Tibial nerve (tissue), 4 donors: Measurements from ENCODE around the gene TBL1XR1. TPM values are rescaled to one million over a fixed set of nuclear protein-coding genes. Genes with fewer than 3 reads are reported as not detected.

ENCODE experiments used
- DNase-seq, 2 donors: peaks; one replicate each; pipeline ENCODE4 v3.0.0-alpha.2; 2019; ENCODE audit warnings: low spot score in 2 of 2
- H3K27ac ChIP-seq, 4 donors: fragments of 200-600 bp; sonication (generic) in 3 of 4; one replicate each; pipeline ENCODE4 v1.5.1; 2017 to 2019; ENCODE audit warnings: mild to moderate bottlenecking in 1 of 4
- H3K27me3 ChIP-seq, 2 donors: fragments of 200-600 bp; sonication (generic) in 1 of 2; one replicate each; pipeline versions ENCODE4 v1.5.1 to v1.6.0; 2017 to 2019
- H3K36me3 ChIP-seq, 3 donors: fragments of 200-600 bp; sonication (generic); one replicate each; pipeline ENCODE4 v1.5.1; 2018 to 2019
- H3K4me1 ChIP-seq, 4 donors: fragments of 200-600 bp; sonication (generic) in 3 of 4; one replicate each; pipeline ENCODE4 v1.5.1; 2017 to 2019
- H3K4me3 ChIP-seq, 4 donors: fragments of 200-600 bp; sonication (generic) in 3 of 4; one replicate each; pipeline ENCODE4 v1.5.1; 2017 to 2019; ENCODE audit warnings: mild to moderate bottlenecking in 1 of 4, moderate library complexity in 1 of 4
- H3K9me3 ChIP-seq, 4 donors: fragments of 200-600 bp; sonication (generic) in 3 of 4; one replicate each; pipeline ENCODE4 v1.5.1; 2017 to 2019
- CTCF ChIP-seq, 5 experiments: fragments of 200-600 bp in 3 of 5; fragments of 450-650 bp in 2 of 5; sonication (generic) in 3 of 5; IDR thresholded peaks; one replicate each; pipeline ENCODE4 v1.5.1; 2016 to 2019; ENCODE audit warnings: antibody characterized with exemption in 5 of 5, mild to moderate bottlenecking in 3 of 5, moderate library complexity in 2 of 5
- EP300 ChIP-seq, 2 donors: sonication (generic); formaldehyde crosslinking; IDR thresholded peaks; one replicate each; pipeline ENCODE4 v1.6.1; 2017; ENCODE audit warnings: antibody characterized with exemption in 2 of 2, mild to moderate bottlenecking in 1 of 2
- POLR2A ChIP-seq, 2 donors: fragments of 450-650 bp; IDR thresholded peaks; one replicate each; pipeline ENCODE4 v1.6.1; 2017; ENCODE audit warnings: antibody characterized with exemption in 2 of 2, mild to moderate bottlenecking in 2 of 2, moderate library complexity in 2 of 2
- WGBS, 2 donors: methylation state at CpG; one replicate each; pipeline ENCODE4 v1.1.5; 2018; 5-methylcytosine and 5-hydroxymethylcytosine counted together
- total RNA-seq, 4 donors: library from RNA; depleted of rRNA; stranded (reverse); fragments of >200 nt; gene quantifications; one replicate each; pipeline ENCODE4 v1.1.0, GENCODE V29; 2016

The TBL1XR1 gene
- total RNA-seq, 4 donors from 2014 or later, result 57.1 to 66.3 (median 62.8) TPM

GRCh38 chr3:177182352-177182751, 14.9 kb downstream of the TBL1XR1 start:
- Histone ChIP-seq H3K9me3 (no peaks in the 10 kb centered on the region), H3K27ac (no peak overlapping the region), H3K4me3 (no peak overlapping the region), H3K4me1 (peaks cover 0 to 63% (median 18%) of the 10 kb centered on the region in 4 donors), H3K27me3 (no peaks in the 10 kb centered on the region), H3K36me3 (no peaks in the 10 kb centered on the region)
- TF ChIP-seq CTCF (IDR thresholded peaks at IDR 0.05) (no peak), POLR2A (IDR thresholded peaks at IDR 0.05) (no peak), EP300 (IDR thresholded peaks at IDR 0.05) (no peak)
- WGBS, 2 donors, result 55 to 61% methylated on average over 1 of the region's 1 CpG
- DNase-seq, result no peak

- no peak overlapping the region for H3K27ac ChIP-seq
- peaks cover 0 to 53% (median 14%) of the 10 kb centered on the region in 4 donors for H3K4me1 ChIP-seq
- no peaks in the 10 kb centered on the region for H3K36me3 ChIP-seq
- no peaks in the 10 kb centered on the region for H3K9me3 ChIP-seq
- no peak for DNase-seq
- no peak for TF ChIP-seq CTCF (IDR thresholded peaks at IDR 0.05)
- H3K27me3 ChIP-seq, result no peaks in the 10 kb centered on the region
- no peak overlapping the region for H3K4me3 ChIP-seq
- 80 to 95% methylated on average over 5 of the region's 5 CpGs for WGBS, 2 donors
These were observed 15.9 kb downstream of the TBL1XR1 start for GRCh38 chr3:177181418-177181817.

- 95 to 96% methylated on average over 5 of the region's 5 CpGs for WGBS, 2 donors
- Histone ChIP-seq H3K27ac (no peak overlapping the region), H3K36me3 (no peaks in the 10 kb centered on the region), H3K4me3 (no peak overlapping the region), H3K9me3 (no peaks in the 10 kb centered on the region), H3K4me1 (peaks cover 0 to 44% (median 12%) of the 10 kb centered on the region in 4 donors), H3K27me3 (no peaks in the 10 kb centered on the region)
- TF ChIP-seq EP300 (IDR thresholded peaks at IDR 0.05) (no peak), POLR2A (IDR thresholded peaks at IDR 0.05) (no peak), CTCF (IDR thresholded peaks at IDR 0.05) (no peak)
- no peak for DNase-seq
These were observed 16.8 kb downstream of the TBL1XR1 start for GRCh38 chr3:177180506-177180905.

DNA sequence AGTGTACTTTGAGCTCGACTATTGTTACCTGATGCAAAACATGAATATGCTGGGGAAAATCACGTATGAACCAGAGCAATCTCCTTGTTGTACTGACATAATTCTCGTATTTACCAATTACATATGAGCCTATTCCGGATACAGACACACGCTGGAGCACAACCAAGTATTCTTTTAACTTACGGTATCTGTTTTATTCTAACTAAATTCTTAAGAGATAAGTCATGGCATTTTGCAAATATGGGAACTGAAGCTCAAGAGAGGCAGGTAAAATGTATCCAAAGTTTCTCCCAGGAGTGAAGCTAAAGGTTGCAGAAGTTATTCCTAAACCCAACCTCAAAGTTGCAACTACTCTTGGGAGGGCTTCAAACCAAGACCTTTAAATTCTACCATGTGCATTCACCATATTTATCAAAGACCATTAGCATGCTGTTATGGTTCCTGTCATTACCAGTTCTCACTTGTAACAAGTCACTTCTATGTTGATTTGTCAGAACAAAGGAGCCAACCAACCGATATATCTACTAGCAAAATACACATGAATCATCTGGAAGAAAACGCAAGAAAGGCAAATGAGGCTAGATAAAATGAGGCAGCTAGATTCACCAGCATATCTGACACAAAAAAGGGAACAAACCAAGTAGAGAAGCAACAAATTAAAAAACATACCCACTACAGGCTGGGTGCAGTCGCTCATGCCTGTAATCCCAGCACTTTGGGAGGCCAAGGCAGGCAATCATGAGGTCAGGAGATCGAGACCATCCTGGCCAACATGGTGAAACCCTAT, 17.8 kb downstream of the TBL1XR1 start:
- no peak for DNase-seq
- Histone ChIP-seq H3K4me1 (peaks cover 0 to 43% (median 10%) of the 10 kb centered on the region in 4 donors), H3K36me3 (no peaks in the 10 kb centered on the region), H3K27ac (no peak overlapping the region), H3K27me3 (no peaks in the 10 kb centered on the region), H3K9me3 (no peaks in the 10 kb centered on the region), H3K4me3 (no peak overlapping the region)
- TF ChIP-seq POLR2A (IDR thresholded peaks at IDR 0.05), result no peak
- no peak for TF ChIP-seq CTCF (IDR thresholded peaks at IDR 0.05)
- no peak for TF ChIP-seq EP300 (IDR thresholded peaks at IDR 0.05)
- 84 to 89% methylated on average over 10 of the region's 10 CpGs for WGBS, 2 donors

DNA sequence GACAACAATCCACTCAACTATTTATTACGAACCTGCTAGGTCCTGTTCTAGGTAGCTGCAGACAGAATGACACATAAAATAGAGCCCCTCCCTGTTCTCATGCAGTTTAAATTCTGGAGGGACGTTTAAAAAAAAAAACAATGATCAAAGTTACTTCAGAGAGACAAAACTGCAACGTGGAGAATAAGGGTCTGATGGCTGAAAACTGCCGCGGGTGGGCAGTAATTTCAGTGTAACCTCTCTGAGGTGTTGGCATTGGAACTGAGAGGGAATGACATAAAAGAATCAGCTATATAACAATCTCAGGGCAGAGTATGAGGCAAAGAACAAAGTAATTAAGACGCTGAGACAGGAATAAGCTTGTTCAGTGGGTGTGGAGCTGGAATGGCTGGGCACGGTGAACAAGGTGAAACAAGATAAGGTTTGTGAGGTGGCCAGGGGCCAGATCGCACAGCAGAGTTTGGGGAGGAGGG, 19.5 kb downstream of the TBL1XR1 start:
- TF ChIP-seq POLR2A (IDR thresholded peaks at IDR 0.05) (no peak), EP300 (IDR thresholded peaks at IDR 0.05) (no peak), CTCF (IDR thresholded peaks at IDR 0.05) (no peak)
- Histone ChIP-seq H3K9me3 (no peaks in the 10 kb centered on the region), H3K4me1 (peaks cover 0 to 34% (median 11%) of the 10 kb centered on the region in 4 donors), H3K36me3 (no peaks in the 10 kb centered on the region), H3K4me3 (no peak overlapping the region), H3K27me3 (no peaks in the 10 kb centered on the region), H3K27ac (no peak overlapping the region)
- no peak for DNase-seq
- WGBS, 2 donors, result 63 to 68% methylated on average over 8 of the region's 8 CpGs
